HCT116 (cell line): ENCODE data around the gene FBXO30. TPM values are rescaled to one million over a fixed set of nuclear protein-coding genes. Genes with fewer than 3 reads are reported as not detected.

Experiments
- ATAC-seq: fragments of 200-7000 bp; cut with Tn5 transposase; 2 replicates; pipeline ENCODE4 v1.9.1; 2020; ENCODE audit warnings: mild to moderate bottlenecking, moderate library complexity
- BruUV-seq: library from RNA; stranded (reverse); fragments of 400-500 nt; replicated peaks from 2 replicates; lab custom pipeline; 2021; lab: Mats Ljungman, UMichigan
- CTCF ChIA-PET: fragments of 300-600 bp; sonication (Branson Sonifier 250); formaldehyde crosslinking; loops from one replicate; lab custom pipeline; 2021; ENCODE audit warnings: antibody characterized with exemption; lab: Charles Lee
- POLR2A ChIA-PET: fragments of 300-600, 350-600 bp; sonication (Branson Sonifier 250); formaldehyde crosslinking; loops from one replicate; lab custom pipeline; 2021; ENCODE audit warnings: antibody characterized with exemption; lab: Charles Lee
- RAD21 ChIA-PET, 2 experiments: fragments of 300-600 bp; sonication (Branson Sonifier 250); formaldehyde crosslinking; loops; one replicate each; lab custom pipeline; 2023; ENCODE audit warnings: low total read pairs in 2 of 2; ENCODE audit not compliant: uncharacterized antibody in 2 of 2, unreplicated experiment in 2 of 2, low non-redundant PET in 1 of 2; lab: Charles Lee
- DNase-seq: peaks from one replicate; pipeline ENCODE4 v3.0.0-alpha.2; 2010; ENCODE audit warnings: low read depth, low spot score
- H2AFZ ChIP-seq: fragments of 200-600 bp; shearing (Covaris generic), sonication (generic); 2 replicates; pipeline ENCODE4 v1.6.1; 2017; ENCODE audit warnings: low read depth, mixed run types, mixed read lengths, antibody characterized with exemption, low read length; ENCODE audit not compliant: poor library complexity, severe bottlenecking
- H3K27ac ChIP-seq: 2 replicates; pipeline ENCODE4 v1.5.1; 2012; ENCODE audit warnings: low read depth, low read length
- H3K27me3 ChIP-seq: fragments of 200-600 bp; sonication (generic); 2 replicates; pipeline ENCODE4 v1.6.1; 2016; ENCODE audit warnings: mixed run types, low read length, mixed read lengths; ENCODE audit not compliant: insufficient read depth
- H3K36me3 ChIP-seq, 2 experiments: fragments of 200-500 bp in 1 of 2; fragments of 200-600 bp in 1 of 2; sonication (Bioruptor generic) in 1 of 2; sonication (generic) in 1 of 2; 2 replicates each; pipeline versions ENCODE4 v1.5.1 to v1.6.1; 2014 to 2016; ENCODE audit warnings: low read length in 2 of 2, inconsistent platforms in 1 of 2, mixed read lengths in 1 of 2, mixed run types in 1 of 2; ENCODE audit not compliant: insufficient read depth in 2 of 2, control insufficient read depth in 1 of 2
- H3K4me1 ChIP-seq, 2 experiments: fragments of 200-600 bp in 1 of 2; sonication (generic) in 1 of 2; 2 replicates each; pipeline versions ENCODE4 v1.5.1 to v1.6.1; 2012 to 2017; ENCODE audit warnings: low read length in 2 of 2, inconsistent platforms in 1 of 2, mild to moderate bottlenecking in 1 of 2, mixed read lengths in 1 of 2, mixed run types in 1 of 2, moderate library complexity in 1 of 2; ENCODE audit not compliant: insufficient read depth in 2 of 2, control insufficient read depth in 1 of 2
- H3K4me2 ChIP-seq: fragments of 200-600 bp; sonication (generic); 2 replicates; pipeline ENCODE4 v1.6.1; 2017; ENCODE audit warnings: mixed run types, low read length, mixed read lengths
- H3K4me3 ChIP-seq, 2 experiments: fragments of 200-600 bp in 1 of 2; sonication (generic) in 1 of 2; replicated peaks in 1 of 2; 2 replicates each; pipeline ENCODE4 v1.5.1; 2011 to 2016; ENCODE audit warnings: low read length in 2 of 2, control low read depth in 1 of 2, low read depth in 1 of 2, mild to moderate bottlenecking in 1 of 2, mixed read lengths in 1 of 2, mixed run types in 1 of 2
- H3K79me2 ChIP-seq: fragments of 200-600 bp; sonication (generic); 2 replicates; pipeline ENCODE4 v1.6.1; 2017; ENCODE audit warnings: mild to moderate bottlenecking, mixed run types, low read length, moderate library complexity, mixed read lengths; ENCODE audit not compliant: insufficient read depth
- H3K9ac ChIP-seq: fragments of 200-600 bp; sonication (generic); 2 replicates; pipeline ENCODE4 v1.6.1; 2016; ENCODE audit warnings: low read length, mixed read lengths
- H3K9me2 ChIP-seq: fragments of 200-600 bp; sonication (generic), shearing (Covaris generic); 2 replicates; pipeline ENCODE4 v1.6.1; 2017; ENCODE audit warnings: mixed run types, mild to moderate bottlenecking, moderate library complexity; ENCODE audit not compliant: insufficient read depth
- H3K9me3 ChIP-seq, 2 experiments: fragments of 200-500 bp in 1 of 2; fragments of 200-600 bp in 1 of 2; sonication (Bioruptor generic) in 1 of 2; sonication (generic) in 1 of 2; 2 replicates each; pipeline ENCODE4 v1.6.1; 2014 to 2017; ENCODE audit warnings: low read length in 2 of 2, mixed read lengths in 2 of 2, inconsistent platforms in 1 of 2, low read depth in 1 of 2, mild to moderate bottlenecking in 1 of 2, mixed run types in 1 of 2, moderate library complexity in 1 of 2; ENCODE audit not compliant: control insufficient read depth in 1 of 2, insufficient read depth in 1 of 2
- H4K20me1 ChIP-seq: fragments of 200-600 bp; sonication (generic), shearing (Covaris generic); 2 replicates; pipeline ENCODE4 v1.6.1; 2017; ENCODE audit warnings: mixed run types, mild to moderate bottlenecking, moderate library complexity; ENCODE audit not compliant: insufficient read depth
- CBX3 ChIP-seq: IDR thresholded peaks from 2 replicates; pipeline ENCODE4 v1.6.1; 2012; ENCODE audit warnings: low read depth
- CEBPB ChIP-seq: IDR thresholded peaks from 2 replicates; pipeline ENCODE4 v1.6.1; 2012; ENCODE audit warnings: low read depth
- EGR1 ChIP-seq: IDR thresholded peaks from 2 replicates; pipeline ENCODE4 v1.6.1; 2012; ENCODE audit warnings: low read depth
- EZH2 ChIP-seq: fragments of 200-600 bp; sonication (generic); IDR thresholded peaks from 2 replicates; pipeline ENCODE4 v1.6.1; 2017; ENCODE audit warnings: antibody characterized with exemption, mixed run types
- FOSL1 ChIP-seq: IDR thresholded peaks from 2 replicates; pipeline ENCODE4 v1.6.1; 2012; ENCODE audit warnings: low read depth
- JUND ChIP-seq: IDR thresholded peaks from 2 replicates; pipeline ENCODE4 v1.6.1; 2012
- POLR2A ChIP-seq: IDR thresholded peaks from 2 replicates; pipeline ENCODE4 v1.7.0; 2011; ENCODE audit warnings: borderline replicate concordance; ENCODE audit not compliant: insufficient read depth, insufficient read length; ENCODE audit errors: extremely low read depth
- POLR2AphosphoS5 ChIP-seq: IDR thresholded peaks from 2 replicates; pipeline ENCODE4 v1.6.1; 2011; ENCODE audit warnings: mild to moderate bottlenecking, low read depth, low read length, moderate library complexity
- RAD21 ChIP-seq: IDR thresholded peaks from 2 replicates; pipeline ENCODE4 v1.6.1; 2012; ENCODE audit warnings: low read depth, mild to moderate bottlenecking
- SP1 ChIP-seq: IDR thresholded peaks from 2 replicates; pipeline ENCODE4 v1.6.1; 2012; ENCODE audit warnings: low read depth
- SRF ChIP-seq: IDR thresholded peaks from 2 replicates; pipeline ENCODE4 v1.6.1; 2012; ENCODE audit warnings: low read depth
- TCF7L2 ChIP-seq: IDR thresholded peaks from 2 replicates; pipeline ENCODE4 v1.7.0; 2011; ENCODE audit warnings: borderline replicate concordance, inconsistent platforms; ENCODE audit not compliant: insufficient read depth, insufficient read length; ENCODE audit errors: extremely low read depth
- YY1 ChIP-seq: IDR thresholded peaks from 2 replicates; pipeline ENCODE4 v1.6.1; 2011; ENCODE audit warnings: low read length, low read depth, moderate library complexity, mild to moderate bottlenecking; ENCODE audit not compliant: insufficient replicate concordance; ENCODE audit errors: extremely low read depth
- ZFX ChIP-seq: fragments of 450-650 bp; IDR thresholded peaks from 2 replicates; pipeline ENCODE4 v1.6.1; 2017
- ZNF274 ChIP-seq: fragments of 200-500 bp; sonication (Bioruptor generic); IDR thresholded peaks from 2 replicates; pipeline ENCODE4 v1.6.1; 2014; ENCODE audit warnings: mild to moderate bottlenecking, low read depth, low read length, inconsistent platforms
- intact Hi-C: fragments of 100-400 bp; cut with micrococcal nuclease; formaldehyde crosslinking; loops from 2 replicates; pipeline ENCODE4 v1.10.0; 2022
- total RNA-seq: library from RNA; stranded (reverse); gene quantifications from one replicate; pipeline ENCODE4 v1.2.1, GENCODE V29; 2021; ENCODE audit not compliant: unreplicated experiment
- TF ChIP-seq, protein P1 (sequence below): IDR thresholded peaks from 2 replicates; pipeline ENCODE4 v1.6.1; 2012
- TF ChIP-seq, protein P2 (sequence below): IDR thresholded peaks from 2 replicates; pipeline ENCODE4 v1.6.1; 2012; ENCODE audit warnings: low read depth

FBXO30 gene
- total RNA-seq, 1 experiment from 2014 or later = 9.1 TPM

DNA sequence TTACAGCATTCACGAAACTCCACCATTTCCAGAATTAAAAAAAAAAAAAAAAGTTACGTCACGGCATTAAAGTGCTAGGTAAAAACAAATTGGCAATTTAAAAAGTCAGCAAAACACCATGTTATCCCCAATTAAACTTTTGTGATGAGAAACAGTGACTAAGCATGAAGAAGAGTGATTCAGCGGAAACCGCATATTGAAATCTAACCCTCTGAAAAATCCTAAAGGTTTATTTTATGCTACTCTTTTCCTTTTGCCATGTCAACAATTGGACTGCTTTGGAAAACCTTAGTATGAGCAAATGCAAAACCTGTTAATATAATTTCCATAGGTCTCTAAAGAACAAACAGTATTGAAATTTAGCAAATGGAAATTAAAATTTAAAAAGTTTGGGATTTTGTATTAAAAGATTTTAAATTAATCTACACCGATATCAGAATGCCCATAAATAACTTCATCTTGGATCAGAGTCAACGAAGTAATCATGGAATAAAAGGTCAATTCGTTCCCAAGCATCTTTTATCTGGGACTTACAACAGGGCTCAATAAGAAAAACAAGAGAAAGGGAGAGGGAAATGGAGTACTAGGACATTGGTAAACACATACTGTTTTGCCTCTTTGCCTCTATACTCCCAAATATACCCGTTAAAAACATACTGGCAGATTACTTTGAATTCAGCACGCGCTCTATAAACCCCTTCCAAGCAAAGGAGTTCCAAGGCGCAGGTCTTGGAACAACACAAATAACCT lies 1.1 kb downstream of the FBXO30 start:
- Histone ChIP-seq H3K27ac (peak overlapping the region; percentile 80), H3K9ac (peak overlapping the region; percentile 73), H3K79me2 (peaks cover 59% of the 10 kb centered on the region), H3K4me3 (peak overlapping the region; percentile 56 to 66), H4K20me1 (peaks cover 10% of the 10 kb centered on the region), H3K9me3 (no peaks in the 10 kb centered on the region), H3K4me2 (peak overlapping the region; percentile 78), H3K27me3 (no peaks in the 10 kb centered on the region), H3K4me1 (peaks cover 0 to 22% of the 10 kb centered on the region in 2 experiments; a peak in 2 of 4 replicates), H2AFZ (no peak overlapping the region), H3K9me2 (no peaks in the 10 kb centered on the region), H3K36me3 (no peaks in the 10 kb centered on the region)
- ChIA-PET CTCF (no interaction called here), POLR2A (no interaction called here), RAD21 (no interaction called here)
- BruUV-seq = TSS peak; percentile 51
- DNase-seq = no peak
- intact Hi-C loops = loop anchor here (2.0 kb wide), 1 partner anchor 79 kb away; the partner anchor contains the start of gene EPM2A
- TF ChIP-seq CEBPB (0 out of 2 replicates have a peak, but pooled peaks have one; percentile 18), FOSL1 (0 out of 2 replicates have a peak, but pooled peaks have one; percentile 12), SRF (no peak), ZFX (no peak), JUND (no peak), TCF7L2 (no peak), EGR1 (no peak), ZNF274 (no peak)
- no peak for ATAC-seq

DNA sequence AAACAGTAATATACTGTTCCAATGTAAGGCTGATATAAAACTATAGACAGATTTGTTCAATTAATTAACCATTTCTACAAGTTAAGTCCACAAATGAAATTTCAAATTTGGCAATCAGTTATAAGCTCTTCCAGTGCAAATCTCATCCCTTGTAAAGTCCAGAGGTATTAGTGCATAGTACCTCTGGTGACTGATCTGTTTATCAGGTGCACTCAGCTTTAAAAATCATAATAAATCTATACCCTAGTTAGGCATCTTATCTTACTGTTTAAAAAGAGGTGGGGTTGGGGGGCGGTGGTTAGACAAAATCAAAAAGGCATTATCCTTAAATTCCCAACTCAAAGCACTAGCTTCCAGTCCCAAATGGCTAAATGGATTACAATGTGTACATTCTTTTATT lies 2.9 kb downstream of the FBXO30 start:
- Histone ChIP-seq H3K9ac (no peak overlapping the region), H3K9me3 (no peaks in the 10 kb centered on the region), H3K9me2 (no peaks in the 10 kb centered on the region), H3K4me3 (no peak overlapping the region), H3K27me3 (no peaks in the 10 kb centered on the region), H4K20me1 (peaks cover 10% of the 10 kb centered on the region), H3K4me2 (no peak overlapping the region), H3K4me1 (peaks cover 0 to 22% of the 10 kb centered on the region in 2 experiments; a peak in 2 of 4 replicates), H3K27ac (no peak overlapping the region), H2AFZ (no peak overlapping the region), H3K79me2 (peaks cover 75% of the 10 kb centered on the region), H3K36me3 (no peaks in the 10 kb centered on the region; a peak in 1 of 4 replicates)
- RAD21 ChIA-PET = no interaction called here
- CTCF ChIA-PET = no interaction called here
- BruUV-seq = no TSS peak
- intact Hi-C loops = loop anchor here (2.0 kb wide), 1 partner anchor 77 kb away; the partner anchor contains the start of gene EPM2A
- no peak for DNase-seq
- ATAC-seq = no peak
- POLR2A ChIA-PET = no interaction called here
- TF ChIP-seq SP1 (no peak), RAD21 (no peak), POLR2A (no peak), YY1 (no peak), JUND (no peak), FOSL1 (no peak), ZNF274 (no peak), EZH2 (no peak), ZFX (no peak), TCF7L2 (no peak), EGR1 (no peak), CBX3 (no peak), POLR2AphosphoS5 (no peak)
- TF ChIP-seq, protein P1, sequence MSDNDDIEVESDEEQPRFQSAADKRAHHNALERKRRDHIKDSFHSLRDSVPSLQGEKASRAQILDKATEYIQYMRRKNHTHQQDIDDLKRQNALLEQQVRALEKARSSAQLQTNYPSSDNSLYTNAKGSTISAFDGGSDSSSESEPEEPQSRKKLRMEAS = no peak
- TF ChIP-seq, protein P2, sequence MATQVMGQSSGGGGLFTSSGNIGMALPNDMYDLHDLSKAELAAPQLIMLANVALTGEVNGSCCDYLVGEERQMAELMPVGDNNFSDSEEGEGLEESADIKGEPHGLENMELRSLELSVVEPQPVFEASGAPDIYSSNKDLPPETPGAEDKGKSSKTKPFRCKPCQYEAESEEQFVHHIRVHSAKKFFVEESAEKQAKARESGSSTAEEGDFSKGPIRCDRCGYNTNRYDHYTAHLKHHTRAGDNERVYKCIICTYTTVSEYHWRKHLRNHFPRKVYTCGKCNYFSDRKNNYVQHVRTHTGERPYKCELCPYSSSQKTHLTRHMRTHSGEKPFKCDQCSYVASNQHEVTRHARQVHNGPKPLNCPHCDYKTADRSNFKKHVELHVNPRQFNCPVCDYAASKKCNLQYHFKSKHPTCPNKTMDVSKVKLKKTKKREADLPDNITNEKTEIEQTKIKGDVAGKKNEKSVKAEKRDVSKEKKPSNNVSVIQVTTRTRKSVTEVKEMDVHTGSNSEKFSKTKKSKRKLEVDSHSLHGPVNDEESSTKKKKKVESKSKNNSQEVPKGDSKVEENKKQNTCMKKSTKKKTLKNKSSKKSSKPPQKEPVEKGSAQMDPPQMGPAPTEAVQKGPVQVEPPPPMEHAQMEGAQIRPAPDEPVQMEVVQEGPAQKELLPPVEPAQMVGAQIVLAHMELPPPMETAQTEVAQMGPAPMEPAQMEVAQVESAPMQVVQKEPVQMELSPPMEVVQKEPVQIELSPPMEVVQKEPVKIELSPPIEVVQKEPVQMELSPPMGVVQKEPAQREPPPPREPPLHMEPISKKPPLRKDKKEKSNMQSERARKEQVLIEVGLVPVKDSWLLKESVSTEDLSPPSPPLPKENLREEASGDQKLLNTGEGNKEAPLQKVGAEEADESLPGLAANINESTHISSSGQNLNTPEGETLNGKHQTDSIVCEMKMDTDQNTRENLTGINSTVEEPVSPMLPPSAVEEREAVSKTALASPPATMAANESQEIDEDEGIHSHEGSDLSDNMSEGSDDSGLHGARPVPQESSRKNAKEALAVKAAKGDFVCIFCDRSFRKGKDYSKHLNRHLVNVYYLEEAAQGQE = no peak
